HG03103 (cell line): ENCODE data around the gene NHLH1.
"Not testable (repeated sequence)": the region's sequence is repeated elsewhere in the genome, so short reads cannot be mapped to it uniquely, and the experiment has no call there.

ENCODE experiments used
- ATAC-seq: cut with Tn5 transposase; IDR thresholded peaks from one replicate; pipeline ENCODE4 v1.9.1; 2021; ENCODE audit warnings: low read depth; ENCODE audit not compliant: unreplicated experiment

The NHLH1 gene

GRCh38 chr1:160375788-160376524 lies 9.1 kb downstream of the NHLH1 start:
- no peak for ATAC-seq

GRCh38 chr1:160376525-160377131 lies 9.8 kb downstream of the NHLH1 start:
- no peak for ATAC-seq

GRCh38 chr1:160377585-160378206 lies 10.8 kb downstream of the NHLH1 start:
- ATAC-seq, result no peak

- not testable (repeated sequence) for ATAC-seq
Observed at GRCh38 chr1:160384812-160385211, 17.9 kb downstream of the NHLH1 start.

DNA sequence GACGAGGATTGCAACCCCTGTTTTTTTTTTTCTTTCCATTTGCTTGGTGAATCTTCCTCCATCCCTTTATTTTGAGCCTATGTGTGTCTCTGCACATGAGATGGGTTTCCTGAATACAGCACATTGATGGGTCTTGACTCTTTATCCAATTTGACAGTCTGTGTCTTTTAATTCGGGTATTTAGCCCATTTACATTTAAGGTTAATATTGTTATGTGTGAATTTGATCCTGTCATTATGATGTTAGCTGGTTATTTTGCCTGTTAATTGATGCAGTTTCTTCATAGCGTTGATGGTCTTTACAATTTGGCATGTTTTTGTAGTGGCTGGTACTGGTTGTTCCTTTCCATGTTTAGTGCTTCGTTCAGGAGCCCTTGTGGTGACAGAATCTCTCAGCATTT lies 21.5 kb downstream of the NHLH1 start:
- ATAC-seq, result not testable (repeated sequence)

DNA sequence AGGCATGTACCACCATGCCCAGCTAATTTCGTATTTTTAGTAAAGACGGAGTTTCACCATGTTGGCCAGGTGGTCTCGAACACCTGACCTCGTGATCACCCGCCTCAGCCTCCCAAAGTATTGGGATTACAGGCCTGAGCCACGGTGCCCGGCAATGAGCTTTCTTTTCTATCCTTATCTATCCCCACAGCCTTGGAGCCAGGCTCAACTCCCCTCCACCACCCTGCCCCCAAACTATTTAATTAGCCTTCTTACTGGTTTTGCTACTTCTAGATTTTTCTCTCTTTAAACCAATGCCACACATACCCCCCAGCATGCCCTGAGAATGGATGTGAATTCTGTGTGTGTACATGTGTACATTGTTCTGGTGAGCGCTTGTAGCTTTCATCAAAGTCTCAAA lies 27.8 kb downstream of the NHLH1 start:
- no peak for ATAC-seq

DNA sequence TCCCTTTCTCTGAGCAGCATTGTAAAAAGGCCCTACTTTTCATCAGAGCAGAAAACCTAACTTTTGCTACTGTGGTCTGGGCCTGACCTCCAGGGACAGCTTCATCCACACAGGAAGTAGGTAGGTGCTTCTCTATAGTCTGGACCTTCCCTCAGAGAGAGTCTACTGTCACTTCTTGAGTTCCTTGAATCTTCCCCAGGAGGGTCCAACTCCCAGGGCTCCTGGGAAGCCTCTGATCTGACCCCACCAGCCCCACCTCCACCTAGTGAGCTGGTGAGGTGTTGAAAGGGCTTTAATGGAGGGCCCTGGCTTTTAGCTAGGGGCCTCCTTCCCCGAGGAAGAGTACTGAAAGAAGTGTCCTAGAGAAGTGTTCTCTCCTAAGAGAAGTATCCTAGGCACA lies 30.8 kb downstream of the NHLH1 start:
- no peak for ATAC-seq

DNA sequence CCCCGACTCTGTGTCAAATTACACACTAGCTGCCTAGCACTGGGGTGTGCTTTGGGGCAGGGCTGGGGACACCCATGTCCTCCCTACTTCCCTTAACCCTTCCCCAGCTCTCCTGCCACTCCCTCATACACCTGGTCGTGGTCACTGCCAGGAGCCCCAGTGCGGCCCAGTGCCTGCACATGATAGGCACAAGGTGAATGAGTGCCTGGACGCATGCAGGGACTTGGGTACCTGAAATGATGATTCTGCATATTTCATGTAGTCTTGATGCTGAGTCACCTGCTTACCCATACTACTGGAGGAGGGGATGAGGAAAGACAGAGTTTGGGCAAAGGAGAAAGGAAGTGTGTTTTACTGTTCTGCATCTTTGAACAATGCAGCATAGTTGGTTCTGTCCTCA lies 32.0 kb downstream of the NHLH1 start:
- no peak for ATAC-seq

GRCh38 chr1:160399544-160400222 lies 32.8 kb downstream of the NHLH1 start:
- no peak for ATAC-seq

GRCh38 chr1:160400223-160400645 lies 33.4 kb downstream of the NHLH1 start, which contains the start of gene VANGL2:
Gene VANGL2 (plus strand): TSS chr1:160400564. CDS start chr1:160415838, 15,274 bp downstream.
- no peak for ATAC-seq

DNA sequence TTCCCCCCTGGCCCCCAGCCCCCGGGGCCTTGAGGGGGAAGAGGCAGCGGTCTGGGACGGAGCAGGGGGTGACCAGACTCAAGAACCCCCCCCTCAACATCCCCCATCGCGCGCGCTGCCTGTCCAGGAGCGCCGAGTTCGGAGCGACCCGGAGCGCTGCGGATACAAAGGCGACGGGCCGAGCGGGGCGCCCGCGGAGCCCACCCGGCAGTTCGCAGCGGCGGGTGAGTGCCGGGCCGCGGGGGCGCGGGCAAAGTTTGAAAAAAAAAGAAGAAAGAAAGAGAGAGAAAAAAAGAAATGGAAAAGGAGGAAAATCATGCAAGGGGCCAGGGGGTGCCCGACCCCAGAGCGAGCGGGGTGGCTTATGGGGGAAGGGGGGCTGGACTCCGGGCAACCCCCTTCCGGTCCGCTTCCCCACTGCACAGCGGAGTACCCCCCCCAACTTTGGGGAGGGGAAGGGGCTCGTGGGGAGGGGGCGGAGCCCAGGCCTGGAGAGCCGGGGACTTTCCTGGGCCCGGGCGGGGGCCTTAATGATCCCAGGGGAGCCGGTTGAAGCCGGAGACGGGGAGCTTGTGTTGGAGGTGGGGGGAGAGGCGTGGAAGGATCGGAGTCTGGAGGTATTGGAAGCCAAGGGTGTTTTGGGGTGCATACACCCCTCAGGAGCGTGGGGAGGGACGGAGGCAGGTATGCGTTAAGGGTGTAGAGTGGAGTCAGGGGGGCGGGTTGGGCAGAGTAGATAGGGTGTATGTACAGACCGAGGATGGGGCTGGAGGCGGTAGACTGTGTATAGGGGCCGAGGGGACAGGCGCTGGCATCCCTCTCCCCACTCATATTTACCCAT lies 34.0 kb downstream of the NHLH1 start:
- ATAC-seq, result no peak

GRCh38 chr1:160401487-160401805 lies 34.6 kb downstream of the NHLH1 start:
- ATAC-seq, result no peak

DNA sequence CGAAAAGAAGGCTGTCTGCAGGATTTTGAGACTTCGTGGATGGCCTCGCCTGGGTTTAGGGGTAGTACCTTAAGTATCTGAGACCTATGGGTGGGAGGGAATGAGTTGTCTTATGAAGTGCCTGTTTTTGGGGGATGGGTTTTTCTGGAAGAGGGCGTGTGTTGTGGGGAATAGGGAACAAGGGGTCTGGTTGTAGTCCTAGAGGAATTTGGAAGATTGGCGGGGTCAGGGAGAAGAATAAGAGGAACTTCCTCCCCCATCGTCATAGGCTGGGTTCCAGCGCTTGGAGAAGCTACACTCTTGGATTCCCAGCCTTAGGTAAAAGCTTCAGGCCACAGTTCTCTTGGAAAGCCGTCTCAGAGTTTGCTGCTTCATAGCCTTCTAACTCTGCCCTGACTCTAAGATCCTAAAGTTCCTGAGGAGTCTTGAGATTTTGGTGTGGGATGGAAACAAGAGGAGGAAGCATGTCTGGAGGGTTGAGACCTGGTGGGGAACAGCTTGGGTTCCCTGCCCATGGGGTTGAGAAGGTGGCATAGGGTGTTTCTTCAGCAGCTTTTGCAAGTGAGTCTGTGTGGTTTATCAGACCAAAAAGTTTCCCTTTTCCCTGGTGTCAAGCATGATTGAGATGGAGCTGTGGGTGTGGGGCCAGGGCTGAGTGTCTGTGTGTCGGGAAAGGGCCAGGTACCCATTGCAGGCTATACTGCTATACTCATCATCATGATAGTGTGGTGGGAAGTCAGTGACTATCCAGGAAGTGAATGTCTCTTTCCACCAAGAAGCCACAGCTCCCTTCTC lies 35.3 kb downstream of the NHLH1 start:
- no peak for ATAC-seq

DNA sequence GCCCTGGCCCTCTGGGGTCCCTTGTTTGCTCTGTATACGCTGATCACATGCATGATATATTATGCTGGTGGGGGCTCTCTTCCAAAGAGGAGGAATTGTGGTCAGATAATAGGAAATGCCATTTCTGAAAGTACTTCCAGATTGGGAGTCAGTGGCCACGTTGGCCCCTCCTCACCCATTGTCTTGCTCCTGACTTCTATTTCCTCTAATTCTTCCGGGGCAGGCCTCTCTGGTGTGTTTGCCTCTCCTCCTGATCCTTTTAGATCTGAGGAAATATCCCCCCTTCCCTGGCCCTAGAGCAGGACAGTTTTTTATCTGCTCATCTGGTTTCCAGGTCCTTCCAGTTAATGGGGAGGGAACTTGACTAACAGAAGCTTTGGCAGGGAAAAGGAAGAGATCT lies 36.4 kb downstream of the NHLH1 start:
- no peak for ATAC-seq

- no peak for ATAC-seq
Observed at GRCh38 chr1:160404094-160404493, 37.2 kb downstream of the NHLH1 start.

DNA sequence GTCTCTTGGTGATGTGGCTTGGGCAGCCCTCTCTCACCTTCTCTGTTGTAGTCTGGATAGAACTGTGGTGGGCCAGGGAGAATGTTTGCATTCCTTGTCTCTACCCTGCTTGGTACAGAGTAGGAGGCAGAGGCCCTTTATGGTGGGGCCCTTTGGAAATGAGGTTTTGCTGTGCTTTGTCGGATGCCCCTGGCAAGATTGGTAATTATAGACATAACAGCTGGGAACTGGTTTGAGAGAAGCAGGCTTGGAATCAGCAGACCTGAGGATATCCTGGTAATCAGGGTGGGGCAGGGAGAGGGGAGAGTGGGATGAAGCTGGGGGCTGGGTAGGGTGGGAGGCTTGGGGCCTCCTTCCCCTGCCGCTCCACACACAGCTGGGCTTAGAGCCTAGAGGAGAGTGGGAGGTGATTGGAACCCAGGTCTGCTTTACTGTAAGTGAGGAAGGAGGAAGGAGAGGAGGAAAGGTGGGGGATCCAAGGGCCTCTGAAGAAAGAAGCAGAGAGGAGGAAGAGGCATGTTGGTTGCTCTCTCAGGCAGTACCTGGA lies 38.5 kb downstream of the NHLH1 start:
- ATAC-seq, result no peak

DNA sequence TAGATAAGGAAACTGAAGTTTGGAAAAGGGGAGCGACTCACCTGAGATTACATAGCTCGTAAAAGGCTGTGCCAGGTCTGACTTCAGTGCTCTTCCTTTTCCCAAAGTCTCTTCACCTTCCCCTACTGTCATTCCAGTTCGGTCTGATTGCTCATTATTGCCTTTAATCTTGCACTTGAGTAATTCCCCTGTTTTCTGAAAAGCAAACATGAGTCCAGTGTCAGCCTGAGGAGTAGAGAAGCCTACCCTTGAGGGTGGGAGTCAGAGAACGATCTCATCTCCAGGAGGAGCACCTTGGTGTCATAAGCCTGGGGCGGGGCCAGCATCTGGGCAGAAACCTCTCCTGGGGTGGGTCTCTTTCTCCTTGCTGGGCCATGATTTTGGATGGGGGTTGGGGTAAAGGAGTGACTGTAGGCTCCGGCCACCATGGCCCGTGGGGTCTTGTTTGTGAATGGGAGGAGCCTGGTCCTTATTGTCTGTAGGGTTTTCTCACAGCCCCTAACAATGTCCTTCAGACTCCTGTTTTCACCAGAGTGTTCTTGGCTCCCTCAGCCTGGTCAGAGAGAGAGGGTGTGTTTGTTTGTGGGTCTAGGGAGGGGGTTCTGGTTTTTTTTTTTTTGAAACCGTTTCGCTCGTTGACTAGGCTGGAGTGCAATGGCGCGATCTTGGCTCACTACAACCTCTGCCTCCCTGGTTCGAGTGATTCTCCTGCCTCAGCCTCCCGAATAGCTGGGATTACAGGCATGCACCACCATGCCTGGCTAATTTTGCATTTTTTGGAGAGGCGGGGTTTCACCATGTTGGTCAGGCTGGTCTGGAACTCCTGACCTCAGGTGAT lies 39.5 kb downstream of the NHLH1 start:
- no peak for ATAC-seq
